K562 (cell line): ENCODE results near the gene PLOD1. TPM values are rescaled to one million over a fixed set of nuclear protein-coding genes. Genes with fewer than 3 reads are reported as not detected.

Experiments used
- ATAC-seq: fragments of 200-7000 bp; cut with Tn5 transposase; 3 replicates; pipeline ENCODE4 v1.9.1; 2020; ENCODE audit warnings: moderate library complexity
- BruUV-seq: library from RNA; stranded (reverse); fragments of 400-500 nt; replicated peaks from 2 replicates; lab custom pipeline; 2021; lab: Mats Ljungman, UMichigan
- CTCF ChIA-PET: fragments of 300-600 bp; formaldehyde crosslinking; extraction: SDS; loops from one replicate; lab custom pipeline; 2021; ENCODE audit warnings: low intra/inter-chr PET ratio; lab: Yijun Ruan, JAX
- POLR2A ChIA-PET: fragments of 300-600, 350-650 bp; sonication (Branson Sonifier 250); formaldehyde crosslinking; extraction: SDS; loops from one replicate; lab custom pipeline; 2021; ENCODE audit warnings: antibody characterized with exemption, inconsistent platforms; lab: Yijun Ruan, JAX
- DNase-seq, 4 experiments: peaks; one replicate each; pipeline versions ENCODE4 v3.0.0 to v3.0.0-alpha.2; 2011 to 2018; ENCODE audit warnings: low spot score in 3 of 4, mixed read lengths in 3 of 4; ENCODE audit errors: extremely low read depth in 1 of 4
- FAIRE-seq: peaks from 2 replicates; lab custom pipeline; 2011; peaks lifted over from hg19 to GRCh38; lab: Jason Lieb, UNC
- H2AFZ ChIP-seq: 2 replicates; pipeline ENCODE4 v1.6.0; 2011; ENCODE audit warnings: low read depth, low read length, control low read depth, inconsistent platforms
- H3K27ac ChIP-seq: fragments of 200-600 bp; 3 replicates; pipeline ENCODE4 v1.8.0; 2011; ENCODE audit warnings: low read depth, mild to moderate bottlenecking, control low read depth, inconsistent platforms, low read length, moderate library complexity, mixed read lengths; ENCODE audit errors: extremely low read depth
- H3K27me3 ChIP-seq, 2 experiments: fragments of 300-600 bp in 1 of 2; 2 replicates in 1 of 2; 3 replicates in 1 of 2; pipeline versions ENCODE4 v1.6.0 to v1.8.0; 2011; ENCODE audit warnings: inconsistent platforms in 2 of 2, low read length in 2 of 2, mild to moderate bottlenecking in 1 of 2, mixed read lengths in 1 of 2, moderate library complexity in 1 of 2; ENCODE audit not compliant: control insufficient read depth in 2 of 2, insufficient read depth in 2 of 2
- H3K36me3 ChIP-seq: fragments of 300-600 bp; 3 replicates; pipeline ENCODE4 v1.8.0; 2011; ENCODE audit warnings: mild to moderate bottlenecking, low read length, inconsistent platforms; ENCODE audit not compliant: control insufficient read depth, insufficient read depth
- H3K4me1 ChIP-seq, 2 experiments: fragments of 200-600 bp in 1 of 2; replicated peaks in 1 of 2; 2 replicates in 1 of 2; 3 replicates in 1 of 2; pipeline versions ENCODE4 v1.5.1 to v1.8.0; 2011; ENCODE audit warnings: inconsistent platforms in 2 of 2, low read length in 2 of 2, mild to moderate bottlenecking in 1 of 2, mixed read lengths in 1 of 2, moderate library complexity in 1 of 2; ENCODE audit not compliant: control insufficient read depth in 2 of 2, insufficient read depth in 2 of 2
- H3K4me2 ChIP-seq: 2 replicates; pipeline ENCODE4 v1.6.1; 2011; ENCODE audit warnings: low read length, control low read depth, inconsistent platforms, mixed read lengths; ENCODE audit not compliant: insufficient read depth
- H3K4me3 ChIP-seq: fragments of 200-600 bp; sonication (generic), shearing (Covaris generic); 2 replicates; pipeline ENCODE4 v1.5.1; 2016; ENCODE audit warnings: control low read depth, inconsistent platforms
- H3K79me2 ChIP-seq: fragments of 200-600 bp; 3 replicates; pipeline ENCODE4 v1.8.0; 2011; ENCODE audit warnings: low read length, inconsistent platforms; ENCODE audit not compliant: control insufficient read depth, insufficient read depth
- H3K9ac ChIP-seq, 2 experiments: 2 replicates each; pipeline versions ENCODE4 v1.6.0 to v1.6.1; 2011; ENCODE audit warnings: low read depth in 2 of 2, low read length in 2 of 2, control low read depth in 1 of 2, inconsistent platforms in 1 of 2, mild to moderate bottlenecking in 1 of 2, mixed read lengths in 1 of 2; ENCODE audit not compliant: insufficient read depth in 1 of 2
- H3K9me1 ChIP-seq: one replicate; pipeline ENCODE4 v1.6.0; 2011; ENCODE audit warnings: inconsistent platforms, mild to moderate bottlenecking, low read length, moderate library complexity; ENCODE audit not compliant: control insufficient read depth, insufficient read depth
- H3K9me3 ChIP-seq: replicated peaks from 2 replicates; pipeline ENCODE4 v1.5.1; 2011; ENCODE audit warnings: low read depth, low read length, inconsistent platforms; ENCODE audit not compliant: control insufficient read depth, insufficient read depth
- H4K20me1 ChIP-seq: replicated peaks from 2 replicates; pipeline ENCODE4 v1.6.1; 2011; ENCODE audit warnings: low read length, inconsistent platforms, mixed read lengths; ENCODE audit not compliant: control insufficient read depth, insufficient read depth
- ADNP ChIP-seq: fragments of 200-800 bp; sonication (Bioruptor generic); IDR thresholded peaks from 2 replicates; pipeline ENCODE4 v1.6.1; 2016; ENCODE audit warnings: missing genetic modification characterization, missing compliant biosample characterization
- BDP1 ChIP-seq: IDR thresholded peaks from 3 replicates; pipeline ENCODE4 v1.6.1; 2011; ENCODE audit not compliant: insufficient read length, insufficient read depth
- CHD1 ChIP-seq: fragments of 200-600 bp; sonication (generic); IDR thresholded peaks from one replicate; pipeline ENCODE4 v1.6.1; 2012; ENCODE audit warnings: mild to moderate bottlenecking, moderate library complexity, low read length, inconsistent platforms
- FOXK1 ChIP-seq: sonication (generic); formaldehyde crosslinking; IDR thresholded peaks from 2 replicates; pipeline ENCODE4 v1.8.0; 2022; ENCODE audit warnings: missing genetic modification reagents, mild to moderate bottlenecking, borderline replicate concordance
- KDM5B ChIP-seq: fragments of 200-600 bp; sonication (generic); IDR thresholded peaks from 2 replicates; pipeline ENCODE4 v1.6.1; 2012; ENCODE audit warnings: low read depth, mild to moderate bottlenecking, moderate library complexity, low read length, control low read depth, inconsistent platforms; ENCODE audit not compliant: insufficient replicate concordance
- KLF16 ChIP-seq: IDR thresholded peaks from 2 replicates; pipeline ENCODE4 v1.6.1; 2016; ENCODE audit warnings: antibody characterized with exemption
- MAZ ChIP-seq, 2 experiments: fragments of 450-650 bp in 1 of 2; sonication (generic) in 1 of 2; formaldehyde crosslinking; IDR thresholded peaks in 1 of 2; conservative IDR thresholded peaks in 1 of 2; 2 replicates each; pipeline versions ENCODE4 v1.4.0 to v1.5.0; 2020; ENCODE audit warnings: mild to moderate bottlenecking in 1 of 2, missing genetic modification reagents in 1 of 2
- PRMT5 ChIP-seq: sonication (generic); formaldehyde crosslinking; IDR thresholded peaks from 2 replicates; pipeline ENCODE4 v1.5.0; 2020; ENCODE audit warnings: missing genetic modification reagents
- RB1 ChIP-seq: fragments of 450-650 bp; IDR thresholded peaks from 2 replicates; pipeline ENCODE4 v1.6.1; 2017; ENCODE audit warnings: low read depth, mild to moderate bottlenecking
- RBM34 ChIP-seq: fragments of 200-400 bp; formaldehyde crosslinking; IDR thresholded peaks from 2 replicates; pipeline ENCODE4 v1.6.1; 2018; ENCODE audit warnings: low read length, borderline replicate concordance; ENCODE audit not compliant: insufficient read depth
- RCOR1 ChIP-seq, 2 experiments: IDR thresholded peaks; 2 replicates each; pipeline ENCODE4 v1.6.1; 2012; ENCODE audit warnings: low read depth in 2 of 2, low read length in 2 of 2, borderline replicate concordance in 1 of 2, improper control_type of control experiment in 1 of 2
- SPI1 ChIP-seq: IDR thresholded peaks from 2 replicates; pipeline ENCODE4 v1.6.1; 2011; ENCODE audit warnings: low read depth, low read length, control low read depth, borderline replicate concordance
- TCF3 ChIP-seq: sonication (generic); formaldehyde crosslinking; IDR thresholded peaks from 2 replicates; pipeline ENCODE4 v1.4.0; 2020; ENCODE audit warnings: mild to moderate bottlenecking, missing genetic modification reagents
- XRCC3 ChIP-seq: fragments of 450-650 bp; IDR thresholded peaks from 2 replicates; pipeline ENCODE4 v1.6.1; 2017; ENCODE audit warnings: mild to moderate bottlenecking, moderate library complexity
- ZBTB26 ChIP-seq: fragments of 450-650 bp; formaldehyde crosslinking; IDR thresholded peaks from 2 replicates; pipeline ENCODE4 v1.4.0; 2022; ENCODE audit warnings: missing genetic modification characterization
- ZKSCAN1 ChIP-seq: fragments of 150-350 bp; IDR thresholded peaks from 2 replicates; pipeline ENCODE4 v1.6.1; 2016; ENCODE audit warnings: low read depth, low read length
- WGBS: fragments of 100-300 bp; shearing (Covaris generic); methylation state at CpG from one replicate; pipeline ENCODE4 v1.1.6; 2016; ENCODE audit warnings: low coverage, mixed read lengths; ENCODE audit not compliant: insufficient coverage; ENCODE audit errors: missing lambda C conversion rate; 5-methylcytosine and 5-hydroxymethylcytosine counted together
- in situ Hi-C: fragments of 300-500 bp; cut with MboI; formaldehyde crosslinking; loops from 4 replicates; pipeline ENCODE4 v1.15.0; 2018; ENCODE audit warnings: inconsistent platforms, mixed read lengths
- intact Hi-C: fragments of 100-400 bp; cut with micrococcal nuclease; formaldehyde crosslinking; loops from 2 replicates; pipeline ENCODE4 v1.14.2; 2022
- polyA plus RNA-seq, 8 experiments: library from polyadenylated mRNA; depleted of rRNA in 4 of 8; stranded (reverse) in 5 of 8; unstranded in 3 of 8; fragments of >200 nt; fragmentation: Nextera tagmentation in 2 of 8; fragmentation: Illumina TruSeq in 1 of 8; extraction: Ambion mirVana in 2 of 8; extraction: Trizol in 1 of 8; gene quantifications; 2 replicates each; pipeline versions ENCODE4 v1.2.1 to v1.2.3, GENCODE V29; 2011 to 2014; ENCODE audit warnings: inconsistent platforms in 1 of 8, missing spikeins in 1 of 8
- total RNA-seq, 7 experiments: library from RNA; depleted of rRNA in 6 of 7; stranded (reverse); fragments of >200 nt in 6 of 7; fragmentation: Illumina TruSeq in 2 of 7; extraction: Trizol in 2 of 7; gene quantifications; 2 replicates each; pipeline versions ENCODE4 v1.2.1 to v1.2.3, GENCODE V29; 2011 to 2021; ENCODE audit warnings: low replicate concordance in 1 of 7
- TF ChIP-seq, protein P1 (sequence below): sonication (generic); formaldehyde crosslinking; IDR thresholded peaks from 2 replicates; pipeline ENCODE4 v1.8.1; 2023; ENCODE audit warnings: mild to moderate bottlenecking, missing genetic modification reagents
- TF ChIP-seq, protein P2 (sequence below), 2 experiments: fragments of 250-450 bp in 1 of 2; fragments of 450-650 bp in 1 of 2; sonication (Bioruptor Pico) in 1 of 2; IDR thresholded peaks; 2 replicates each; pipeline versions ENCODE4 v1.6.1 to v1.8.0; 2016 to 2021; ENCODE audit warnings: mild to moderate bottlenecking in 2 of 2, moderate library complexity in 2 of 2, missing compliant biosample characterization in 1 of 2, missing genetic modification characterization in 1 of 2

Gene PLOD1
- total and polyA plus RNA-seq, 9 of the 15 experiments (the other 6 are each of a cell fraction or from before 2014, with no cell fraction given): 16.6 to 90.8 (median 52.7) TPM

DNA sequence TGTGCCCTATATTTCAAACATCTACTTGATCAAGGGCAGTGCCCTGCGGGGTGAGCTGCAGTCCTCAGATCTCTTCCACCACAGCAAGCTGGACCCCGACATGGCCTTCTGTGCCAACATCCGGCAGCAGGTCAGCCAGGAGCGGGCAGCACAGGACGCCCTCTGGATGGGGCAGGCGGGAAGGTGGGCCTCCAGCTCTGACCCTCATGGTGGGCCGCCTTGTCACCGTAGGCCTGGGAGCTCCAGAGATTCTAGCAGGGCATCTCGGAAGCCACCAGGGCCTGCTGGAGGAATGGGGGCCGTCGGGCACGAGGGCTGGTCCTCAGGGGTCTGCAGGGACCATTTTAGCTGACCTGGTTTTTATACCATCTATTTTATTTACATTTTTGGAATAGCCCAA lies 30.1 kb downstream of the PLOD1 start (continued):
- TF ChIP-seq KDM5B: no peak
- no peak for TF ChIP-seq BDP1

DNA sequence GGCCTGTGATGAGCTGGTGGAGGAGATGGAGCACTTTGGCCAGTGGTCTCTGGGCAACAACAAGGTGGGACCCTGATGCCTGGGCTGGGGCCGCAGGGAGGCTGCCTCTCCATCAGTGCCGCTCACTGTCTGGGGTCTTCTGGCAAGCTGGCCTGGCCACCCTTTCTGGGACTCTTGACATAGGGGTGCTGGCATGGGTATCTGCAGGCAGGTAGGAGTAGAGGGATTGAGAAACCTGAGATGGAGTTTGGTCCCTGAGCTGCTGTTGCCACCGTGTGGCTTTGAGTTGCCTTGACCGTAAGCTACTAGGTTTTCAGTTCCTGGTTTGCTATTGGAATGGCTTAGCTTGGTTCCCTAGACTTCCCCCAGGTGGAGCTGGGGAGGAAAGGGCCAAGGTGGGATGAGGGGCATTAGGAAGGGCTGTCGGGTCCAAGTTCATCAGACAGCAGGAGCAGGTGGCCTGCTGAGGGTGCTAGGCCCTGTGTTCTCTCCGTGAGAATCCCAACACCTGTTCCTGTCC lies 32.6 kb downstream of the PLOD1 start:
- no peaks in the 10 kb centered on the region for H3K27me3 ChIP-seq
- H3K9me3 ChIP-seq: no peaks in the 10 kb centered on the region
- no peaks in the 10 kb centered on the region for H3K9me1 ChIP-seq
- H3K4me2 ChIP-seq: no peak overlapping the region
- in situ Hi-C loops (no loop called here), intact Hi-C loops (loop anchor here (1.0 kb wide), 4 partner anchors 47 to 126 kb away; no protein-coding TSS in a partner anchor)
- no peak overlapping the region for H3K4me3 ChIP-seq
- peaks cover 0 to 17% of the 10 kb centered on the region in 2 experiments; a peak in 2 of 5 replicates for H3K4me1 ChIP-seq
- peak; percentile 95 for ATAC-seq
- peak; percentile 92 for FAIRE-seq
- H3K27ac ChIP-seq: no peak overlapping the region
- no peaks in the 10 kb centered on the region for H4K20me1 ChIP-seq
- POLR2A ChIA-PET: interaction anchor here (0.5 to 5.2 kb wide), 12 partner anchors 10 to 311 kb away, joined by 3 to 74 read pairs (median 3); partner anchors contain the start of gene MFN2
- peaks cover 76% of the 10 kb centered on the region; the same call in 2 of the 3 replicates for H3K36me3 ChIP-seq
- H3K79me2 ChIP-seq: no peaks in the 10 kb centered on the region
- DNase-seq: peak; percentile 50 to 77 (median 64)
- BruUV-seq: no TSS peak
- WGBS: 51% methylated on average over 6 of the region's 6 CpGs
- CTCF ChIA-PET: interaction anchor here (0.5 to 1.9 kb wide), 5 partner anchors 65 to 321 kb away, joined by 3 to 19 read pairs (median 3); no protein-coding TSS in a partner anchor
- no peak overlapping the region for H2AFZ ChIP-seq
- H3K9ac ChIP-seq: 0 out of 4 replicates have a peak overlapping the region, but pooled peaks of 1 of the 2 experiments have one; percentile 10
- TF ChIP-seq RCOR1 (IDR thresholded peaks at IDR 0.05; ENCODE audit: borderline replicate concordance in 1 of 2, low read depth in 2 of 2, low read length in 2 of 2) (0 out of 4 replicates have a peak, but pooled peaks of 1 of the 2 experiments have one; percentile 8), RB1 (0 out of 2 replicates have a peak, but pooled peaks have one; percentile 19), XRCC3 (no peak), SPI1 (peak; percentile 57; the same call in 1 of the 2 replicates), CHD1 (no peak), KLF16 (peak; percentile 55; the same call in 1 of the 2 replicates), FOXK1 (CRISPR knock-in tag) (no peak), MAZ (CRISPR knock-in tag; conservative IDR thresholded peaks at IDR 0.05 in 1 of 2, IDR thresholded peaks at IDR 0.05 in 1 of 2) (0 out of 4 replicates have a peak, but pooled peaks of 1 of the 2 experiments have one; percentile 20), ZKSCAN1 (no peak), ADNP (no peak), RBM34 (no peak), PRMT5 (no peak), ZBTB26 (CRISPR knock-in tag) (no peak), TCF3 (CRISPR knock-in tag) (peak; percentile 27; the same call in 1 of the 2 replicates)
- TF ChIP-seq, protein P1, sequence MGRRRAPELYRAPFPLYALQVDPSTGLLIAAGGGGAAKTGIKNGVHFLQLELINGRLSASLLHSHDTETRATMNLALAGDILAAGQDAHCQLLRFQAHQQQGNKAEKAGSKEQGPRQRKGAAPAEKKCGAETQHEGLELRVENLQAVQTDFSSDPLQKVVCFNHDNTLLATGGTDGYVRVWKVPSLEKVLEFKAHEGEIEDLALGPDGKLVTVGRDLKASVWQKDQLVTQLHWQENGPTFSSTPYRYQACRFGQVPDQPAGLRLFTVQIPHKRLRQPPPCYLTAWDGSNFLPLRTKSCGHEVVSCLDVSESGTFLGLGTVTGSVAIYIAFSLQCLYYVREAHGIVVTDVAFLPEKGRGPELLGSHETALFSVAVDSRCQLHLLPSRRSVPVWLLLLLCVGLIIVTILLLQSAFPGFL (CRISPR knock-in tag): no peak
- TF ChIP-seq, protein P2, sequence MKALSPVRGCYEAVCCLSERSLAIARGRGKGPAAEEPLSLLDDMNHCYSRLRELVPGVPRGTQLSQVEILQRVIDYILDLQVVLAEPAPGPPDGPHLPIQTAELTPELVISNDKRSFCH (CRISPR knock-in tag; IDR thresholded peaks at IDR 0.05): no peak
- TF ChIP-seq, protein P2 (tag; IDR thresholded peaks at IDR 0.05): no peak
